Measurements from ENCODE around the gene F2R.

- TF ChIP-seq, protein P1, sequence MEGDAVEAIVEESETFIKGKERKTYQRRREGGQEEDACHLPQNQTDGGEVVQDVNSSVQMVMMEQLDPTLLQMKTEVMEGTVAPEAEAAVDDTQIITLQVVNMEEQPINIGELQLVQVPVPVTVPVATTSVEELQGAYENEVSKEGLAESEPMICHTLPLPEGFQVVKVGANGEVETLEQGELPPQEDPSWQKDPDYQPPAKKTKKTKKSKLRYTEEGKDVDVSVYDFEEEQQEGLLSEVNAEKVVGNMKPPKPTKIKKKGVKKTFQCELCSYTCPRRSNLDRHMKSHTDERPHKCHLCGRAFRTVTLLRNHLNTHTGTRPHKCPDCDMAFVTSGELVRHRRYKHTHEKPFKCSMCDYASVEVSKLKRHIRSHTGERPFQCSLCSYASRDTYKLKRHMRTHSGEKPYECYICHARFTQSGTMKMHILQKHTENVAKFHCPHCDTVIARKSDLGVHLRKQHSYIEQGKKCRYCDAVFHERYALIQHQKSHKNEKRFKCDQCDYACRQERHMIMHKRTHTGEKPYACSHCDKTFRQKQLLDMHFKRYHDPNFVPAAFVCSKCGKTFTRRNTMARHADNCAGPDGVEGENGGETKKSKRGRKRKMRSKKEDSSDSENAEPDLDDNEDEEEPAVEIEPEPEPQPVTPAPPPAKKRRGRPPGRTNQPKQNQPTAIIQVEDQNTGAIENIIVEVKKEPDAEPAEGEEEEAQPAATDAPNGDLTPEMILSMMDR (conservative IDR thresholded peaks at IDR 0.05), result no peak
- no peak for TF ChIP-seq EZH2 (IDR thresholded peaks at IDR 0.05; ENCODE audit: low read depth)
Observed at GRCh38 chr5:76688836-76689235, 27.1 kb upstream of the F2R start.

Measured in PC-9 (cell line).